ENCODE results near the gene ZNF408. TPM values are rescaled to one million over a fixed set of nuclear protein-coding genes. Genes with fewer than 3 reads are reported as not detected.
A peak's percentile ranks its signal among the peaks of the same experiment; 100 is the strongest.

ZNF408 gene
- total RNA-seq, 1 donor from 2014 or later: 6.6 TPM

GRCh38 chr11:46674463-46675287 lies 26.2 kb upstream of the ZNF408 start:
- ATAC-seq (ENCODE audit: poor library complexity) (peak; percentile 40), DNase-seq (peak; percentile 65)
- intact Hi-C loops (cut with DNase I): no loop called here

- peak; percentile 63 for ATAC-seq (ENCODE audit: poor library complexity)
- DNase-seq: peak; percentile 77
- intact Hi-C loops (cut with DNase I): no loop called here
These were observed 25.5 kb upstream of the ZNF408 start for GRCh38 chr11:46675288-46675851.

- intact Hi-C loops (cut with DNase I): no loop called here
- ATAC-seq (ENCODE audit: poor library complexity) (no peak), DNase-seq (no peak)
These were observed 24.9 kb upstream of the ZNF408 start for GRCh38 chr11:46675949-46676348.

GRCh38 chr11:46676436-46677158 lies 24.2 kb upstream of the ZNF408 start:
- intact Hi-C loops (cut with DNase I): no loop called here
- ATAC-seq (ENCODE audit: poor library complexity): no peak
- peak; percentile 73 for DNase-seq

- DNase-seq (no peak), ATAC-seq (ENCODE audit: poor library complexity) (no peak)
- intact Hi-C loops (cut with DNase I): no loop called here
These were observed 23.7 kb upstream of the ZNF408 start for GRCh38 chr11:46677169-46677568.

GRCh38 chr11:46677991-46678740 lies 22.7 kb upstream of the ZNF408 start:
- DNase-seq (no peak), ATAC-seq (ENCODE audit: poor library complexity) (no peak)
- intact Hi-C loops (cut with DNase I): no loop called here

- no peak for ATAC-seq (ENCODE audit: poor library complexity)
- intact Hi-C loops (cut with DNase I): no loop called here
- DNase-seq: no peak
These were observed 22.1 kb upstream of the ZNF408 start for GRCh38 chr11:46678741-46679130.

- DNase-seq (no peak), ATAC-seq (ENCODE audit: poor library complexity) (no peak)
- intact Hi-C loops (cut with DNase I): no loop called here
These were observed 21.3 kb upstream of the ZNF408 start for GRCh38 chr11:46679241-46680163.

GRCh38 chr11:46680164-46680760 lies 20.6 kb upstream of the ZNF408 start:
- intact Hi-C loops (cut with DNase I): no loop called here
- ATAC-seq (ENCODE audit: poor library complexity) (no peak), DNase-seq (no peak)

GRCh38 chr11:46680815-46681214 lies 20.0 kb upstream of the ZNF408 start:
- DNase-seq: no peak
- ATAC-seq (ENCODE audit: poor library complexity): no peak
- intact Hi-C loops (cut with DNase I): no loop called here

- DNase-seq (no peak), ATAC-seq (ENCODE audit: poor library complexity) (no peak)
- intact Hi-C loops (cut with DNase I): no loop called here
These were observed 19.0 kb upstream of the ZNF408 start for GRCh38 chr11:46681814-46682213.

GRCh38 chr11:46682773-46683752 lies 17.8 kb upstream of the ZNF408 start:
- intact Hi-C loops (cut with DNase I): no loop called here
- no peak for ATAC-seq (ENCODE audit: poor library complexity)
- no peak for DNase-seq

GRCh38 chr11:46684367-46684766 lies 16.5 kb upstream of the ZNF408 start:
- ATAC-seq (ENCODE audit: poor library complexity): peak; percentile 84

GRCh38 chr11:46686886-46687795 lies 13.7 kb upstream of the ZNF408 start:
- peak; percentile 18 for ATAC-seq (ENCODE audit: poor library complexity)
- intact Hi-C loops (cut with DNase I): no loop called here
- DNase-seq: peak; percentile 32

More at GRCh38 chr11:46684367-46684766, 16.5 kb upstream of the ZNF408 start:
- no peak for DNase-seq
- intact Hi-C loops (cut with DNase I): no loop called here

GRCh38 chr11:46690702-46691101 lies 10.1 kb upstream of the ZNF408 start:
- DNase-seq (no peak), ATAC-seq (ENCODE audit: poor library complexity) (no peak)
- intact Hi-C loops (cut with DNase I): loop anchor here (10.0 kb wide), 1 partner anchor 76 kb away; the partner anchor contains the start of genes ATG13 and HARBI1
